Stomach (tissue), 9 donors: Measurements from ENCODE around the gene HSFX1. TPM values are rescaled to one million over a fixed set of nuclear protein-coding genes. Genes with fewer than 3 reads are reported as not detected.
A peak's percentile ranks its signal among the peaks of the same experiment; 100 is the strongest.

Source experiments
- DNase-seq, 2 donors: peaks; one replicate each; pipeline versions ENCODE4 v3.0.0 to v3.0.0-alpha.2; 2013 to 2019
- H3K27ac ChIP-seq, 5 donors: fragments of 200-600 bp in 4 of 5; sonication (generic) in 4 of 5; one replicate each; pipeline ENCODE4 v1.5.1; 2013 to 2019; ENCODE audit warnings: mild to moderate bottlenecking in 1 of 5, moderate library complexity in 1 of 5
- H3K27me3 ChIP-seq, 3 donors: fragments of 200-600 bp; sonication (generic); one replicate each; pipeline ENCODE4 v1.5.1; 2017 to 2019; ENCODE audit warnings: mixed run types in 1 of 3
- H3K36me3 ChIP-seq, 4 donors: fragments of 200-600 bp; sonication (generic); 1 replicate in 3 of 4; 2 replicates in 1 of 4; pipeline ENCODE4 v1.5.1; 2016 to 2019
- H3K4me1 ChIP-seq, 4 donors: fragments of 200-600 bp; sonication (generic); one replicate each; pipeline ENCODE4 v1.5.1; 2016 to 2019
- H3K4me3 ChIP-seq, 4 donors: fragments of 200-600 bp; sonication (generic) in 3 of 4; one replicate each; pipeline ENCODE4 v1.5.1; 2016 to 2019; ENCODE audit warnings: mild to moderate bottlenecking in 1 of 4
- H3K9me3 ChIP-seq, 4 donors: fragments of 200-600 bp; sonication (generic); one replicate each; pipeline ENCODE4 v1.5.1; 2016 to 2019
- EP300 ChIP-seq: sonication (generic); formaldehyde crosslinking; IDR thresholded peaks from one replicate; pipeline ENCODE4 v1.6.1; 2017; ENCODE audit warnings: antibody characterized with exemption
- POLR2A ChIP-seq, 4 donors: fragments of 450-650 bp; IDR thresholded peaks; one replicate each; pipeline ENCODE4 v1.6.1; 2016; ENCODE audit warnings: antibody characterized with exemption in 4 of 4, control low read depth in 2 of 4, mild to moderate bottlenecking in 1 of 4, moderate library complexity in 1 of 4
- POLR2AphosphoS5 ChIP-seq, 3 donors: sonication (generic); formaldehyde crosslinking; IDR thresholded peaks; one replicate each; pipeline ENCODE4 v1.6.1; 2016; ENCODE audit warnings: antibody characterized with exemption in 3 of 3
- WGBS, 5 donors: extraction: QIAGEN DNeasy Blood & Tissue Kit in 3 of 5; methylation state at CpG; one replicate each; pipeline versions ENCODE4 v1.1.5 to v1.1.7; 2013 to 2018; 5-methylcytosine and 5-hydroxymethylcytosine counted together
- intact Hi-C: fragments of 100-400 bp; cut with DNase I; formaldehyde crosslinking; loops from one replicate; pipeline ENCODE4 v1.15.1; 2023; ENCODE audit warnings: low total_unique reads
- polyA plus RNA-seq, 3 donors: library from polyadenylated mRNA; stranded (reverse); fragments of 200-250 nt; gene quantifications; one replicate each; pipeline ENCODE4 v1.2.3, GENCODE V29; 2013
- small RNA-seq, 4 donors: library from RNA; depleted of rRNA; stranded (forward); fragments of <200 nt; gene quantifications; one replicate each; pipeline ENCODE3, GENCODE V24; 2016
- total RNA-seq, 5 donors: library from RNA; depleted of rRNA; stranded (reverse); fragments of >200 nt; gene quantifications; one replicate each; pipeline versions ENCODE4 v1.1.0 to v1.2.3, GENCODE V29; 2014 to 2016
- TF ChIP-seq, protein P1 (sequence below), 7 experiments: fragments of 450-650 bp in 4 of 7; fragments of 200-600 bp in 3 of 7; sonication (generic) in 3 of 7; IDR thresholded peaks; one replicate each; pipeline ENCODE4 v1.5.1; 2016 to 2019; ENCODE audit warnings: antibody characterized with exemption in 7 of 7, control low read depth in 2 of 7, mild to moderate bottlenecking in 1 of 7
- donor health status: healthy with polysubstance abuse.
- donor health status: Bipolar disorder and iron deficiency.
- donor health status: healthy.

Gene HSFX1
- total and polyA plus RNA-seq, 8 donors, result 0.37 to 1.3 TPM; not detected in 6

DNA sequence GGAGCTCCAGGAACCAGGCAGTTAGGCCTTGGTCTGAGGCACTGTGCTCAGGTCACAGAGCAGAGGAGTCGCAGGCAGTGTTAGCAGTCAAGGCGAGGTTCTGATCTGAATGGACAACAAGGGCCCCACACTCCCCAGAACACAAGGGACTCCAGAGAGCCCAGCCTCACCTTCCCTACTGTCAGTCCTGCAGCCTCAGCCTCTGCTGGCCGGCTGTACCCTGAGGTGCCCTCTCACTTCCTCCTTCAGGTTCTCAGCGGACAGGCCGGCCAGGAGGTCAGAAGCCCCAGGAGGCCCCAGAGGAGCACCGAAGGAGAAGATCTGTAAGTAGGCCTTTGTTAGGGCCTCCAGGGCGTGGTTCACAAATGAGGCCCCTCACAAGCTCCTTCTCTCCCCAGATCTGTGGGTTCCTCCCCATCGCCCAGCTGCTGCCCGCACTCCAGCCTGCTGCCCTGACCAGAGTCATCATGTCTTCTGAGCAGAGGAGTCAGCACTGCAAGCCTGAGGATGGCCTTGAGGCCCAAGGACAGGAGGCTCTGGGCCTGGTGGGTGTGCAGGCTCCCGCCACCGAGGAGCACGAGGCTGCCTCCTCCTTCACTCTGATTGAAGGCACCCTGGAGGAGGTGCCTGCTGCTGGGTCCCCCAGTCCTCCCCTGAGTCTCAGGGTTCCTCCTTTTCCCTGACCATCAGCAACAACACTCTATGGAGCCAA lies 34.0 kb downstream of the HSFX1 start:
- TF ChIP-seq POLR2A (IDR thresholded peaks at IDR 0.05) (no peak), EP300 (no peak), POLR2AphosphoS5 (IDR thresholded peaks at IDR 0.05) (no peak)
- TF ChIP-seq, protein P1, sequence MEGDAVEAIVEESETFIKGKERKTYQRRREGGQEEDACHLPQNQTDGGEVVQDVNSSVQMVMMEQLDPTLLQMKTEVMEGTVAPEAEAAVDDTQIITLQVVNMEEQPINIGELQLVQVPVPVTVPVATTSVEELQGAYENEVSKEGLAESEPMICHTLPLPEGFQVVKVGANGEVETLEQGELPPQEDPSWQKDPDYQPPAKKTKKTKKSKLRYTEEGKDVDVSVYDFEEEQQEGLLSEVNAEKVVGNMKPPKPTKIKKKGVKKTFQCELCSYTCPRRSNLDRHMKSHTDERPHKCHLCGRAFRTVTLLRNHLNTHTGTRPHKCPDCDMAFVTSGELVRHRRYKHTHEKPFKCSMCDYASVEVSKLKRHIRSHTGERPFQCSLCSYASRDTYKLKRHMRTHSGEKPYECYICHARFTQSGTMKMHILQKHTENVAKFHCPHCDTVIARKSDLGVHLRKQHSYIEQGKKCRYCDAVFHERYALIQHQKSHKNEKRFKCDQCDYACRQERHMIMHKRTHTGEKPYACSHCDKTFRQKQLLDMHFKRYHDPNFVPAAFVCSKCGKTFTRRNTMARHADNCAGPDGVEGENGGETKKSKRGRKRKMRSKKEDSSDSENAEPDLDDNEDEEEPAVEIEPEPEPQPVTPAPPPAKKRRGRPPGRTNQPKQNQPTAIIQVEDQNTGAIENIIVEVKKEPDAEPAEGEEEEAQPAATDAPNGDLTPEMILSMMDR (IDR thresholded peaks at IDR 0.05), result no peak
- DNase-seq, result no peak
- Histone ChIP-seq H3K27me3 (no peaks in the 10 kb centered on the region), H3K4me3 (no peak overlapping the region), H3K36me3 (no peaks in the 10 kb centered on the region), H3K9me3 (no peaks in the 10 kb centered on the region), H3K27ac (no peak overlapping the region), H3K4me1 (no peaks in the 10 kb centered on the region)
- intact Hi-C loops, result no loop called here
- WGBS, 5 donors, result 83 to 87% (median 85%) methylated on average over 3 to 12 of the region's 12 CpGs

DNA sequence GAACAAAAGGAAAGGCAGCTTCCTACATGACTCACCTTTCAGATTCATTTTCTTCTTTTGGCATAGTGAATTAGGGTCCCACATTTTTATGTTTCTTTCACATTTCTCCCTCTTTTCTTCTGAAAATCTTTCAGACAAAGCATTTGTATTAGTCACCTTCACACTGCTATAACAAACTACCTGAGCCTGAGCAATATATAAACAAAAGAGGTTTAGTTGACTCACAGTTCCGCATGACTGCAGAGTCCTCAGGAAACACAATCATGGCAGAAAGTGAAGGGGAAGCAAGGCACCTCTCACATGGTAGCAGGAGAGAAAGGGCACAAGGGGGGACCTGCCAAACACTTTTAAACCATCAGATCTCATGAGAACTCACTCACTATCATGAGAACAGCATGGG lies 44.8 kb downstream of the HSFX1 start:
- Histone ChIP-seq H3K27me3 (no peaks in the 10 kb centered on the region), H3K9me3 (no peaks in the 10 kb centered on the region), H3K4me1 (no peaks in the 10 kb centered on the region), H3K4me3 (no peak overlapping the region), H3K36me3 (no peaks in the 10 kb centered on the region), H3K27ac (no peak overlapping the region)
- TF ChIP-seq POLR2A (IDR thresholded peaks at IDR 0.05), result no peak
- TF ChIP-seq, protein P1 (IDR thresholded peaks at IDR 0.05), result no peak
- no peak for TF ChIP-seq EP300
- TF ChIP-seq POLR2AphosphoS5 (IDR thresholded peaks at IDR 0.05), result no peak
- intact Hi-C loops, result no loop called here
- DNase-seq, result no peak
- WGBS, 5 donors, result 55 to 78% (median 67%) methylated on average over 1 of the region's 1 CpG

DNA sequence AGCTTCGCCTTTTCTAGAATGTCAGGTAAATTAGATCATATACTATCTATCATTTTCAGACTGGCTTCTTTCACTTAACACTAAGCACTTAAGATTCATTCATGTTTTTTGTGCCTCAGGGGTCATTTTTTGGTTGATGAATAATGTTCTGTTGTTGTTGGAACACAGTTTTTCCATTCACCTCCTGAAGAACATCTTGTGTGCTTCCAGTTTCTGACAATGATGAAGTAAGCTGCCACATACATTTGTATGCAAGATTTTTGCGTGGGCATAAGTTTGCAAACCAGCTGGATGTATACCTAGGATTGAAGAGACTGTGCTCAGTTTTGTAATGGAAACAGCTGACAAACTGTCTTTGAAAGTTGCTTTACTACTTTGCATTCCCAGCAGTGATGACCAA lies 45.5 kb downstream of the HSFX1 start:
- intact Hi-C loops, result no loop called here
- TF ChIP-seq EP300, result no peak
- no peak for TF ChIP-seq POLR2A (IDR thresholded peaks at IDR 0.05)
- TF ChIP-seq, protein P1 (IDR thresholded peaks at IDR 0.05), result no peak
- no peak for TF ChIP-seq POLR2AphosphoS5 (IDR thresholded peaks at IDR 0.05)
- WGBS, 5 donors, result 66 to 95% (median 79%) methylated on average over 2 of the region's 2 CpGs

DNA sequence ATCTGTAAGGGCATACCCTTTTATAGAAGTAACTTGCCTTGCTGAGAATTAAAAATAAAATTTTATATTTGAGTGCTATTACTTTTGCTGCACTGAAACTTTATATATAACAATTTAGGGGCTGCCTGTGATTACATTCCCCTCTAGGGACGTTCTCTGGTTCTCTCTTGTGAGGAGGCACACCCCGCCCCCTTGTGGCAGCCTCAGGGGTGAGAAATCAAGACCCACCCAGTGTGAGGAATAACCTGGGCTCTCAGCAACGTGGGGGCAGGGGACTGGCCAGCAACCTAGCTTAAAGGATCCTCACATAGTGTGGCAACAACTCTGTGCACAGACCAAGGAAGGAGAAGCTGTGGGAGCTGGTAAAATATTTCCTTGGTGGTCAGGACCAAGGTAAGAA lies 51.6 kb downstream of the HSFX1 start:
- peaks cover 0 to 9% (median 0%) of the 10 kb centered on the region in 3 donors for H3K27me3 ChIP-seq
- intact Hi-C loops, result no loop called here
- no peaks in the 10 kb centered on the region for H3K36me3 ChIP-seq
- no peak for TF ChIP-seq POLR2AphosphoS5 (IDR thresholded peaks at IDR 0.05)
- TF ChIP-seq, protein P1 (IDR thresholded peaks at IDR 0.05), result peak in 2 of 7 experiments; percentile 2 to 7
- peak in 1 of 2 donors; percentile 24 for DNase-seq
- no peak overlapping the region for H3K27ac ChIP-seq
- H3K4me1 ChIP-seq, result peaks cover 0 to 7% (median 4%) of the 10 kb centered on the region in 4 donors
- WGBS, 5 donors, result 0 to 6% (median 3%) methylated on average over 2 to 3 of the region's 3 CpGs
- no peaks in the 10 kb centered on the region for H3K9me3 ChIP-seq
- no peak overlapping the region for H3K4me3 ChIP-seq

More for the DNA sequence above, 45.5 kb downstream of the HSFX1 start:
- H3K4me1 ChIP-seq, result no peaks in the 10 kb centered on the region
- H3K36me3 ChIP-seq, result no peaks in the 10 kb centered on the region
- no peak overlapping the region for H3K27ac ChIP-seq
- H3K27me3 ChIP-seq, result no peaks in the 10 kb centered on the region
- H3K4me3 ChIP-seq, result no peak overlapping the region
- H3K9me3 ChIP-seq, result no peaks in the 10 kb centered on the region
- no peak for DNase-seq

Small RNA genes within 50 kb of the gene (small RNA-seq; reads per million reads assigned to genes)
- gene AC244098.1 (0 reads per million in 4 donors), gene AC244098.2 (0 reads per million in 4 donors), gene AC244098.3 (0 reads per million in 4 donors)

Other genes with a start within 250 kb of the HSFX1 start
- gene EOLA1, start 233.1 kb upstream of the HSFX1 start, total RNA-seq, result 10 to 100 TPM in 3 of 5 donors, 1 to 10 TPM in 2; 1.2 to 23.5 (median 13.4) TPM
- gene EOLA1, start 233.1 kb upstream of the HSFX1 start, polyA plus RNA-seq, result 10 to 100 TPM; 17.9 to 27.0 (median 21.5) TPM
- under 1 TPM in 1 of 5 donors, not detected in 4; 0.72 TPM for gene HSFX3, start 224.1 kb upstream of the HSFX1 start, total RNA-seq
- not detected for gene HSFX3, start 224.1 kb upstream of the HSFX1 start, polyA plus RNA-seq
- not detected for gene MAGEA9B, start 186.6 kb upstream of the HSFX1 start, total RNA-seq
- not detected for gene MAGEA9B, start 186.6 kb upstream of the HSFX1 start, polyA plus RNA-seq
- gene HSFX2, start 178.8 kb upstream of the HSFX1 start, total RNA-seq, result 1 to 10 TPM in 2 of 5 donors, under 1 TPM in 1, not detected in 2; 0.55 to 2.9 (median 1.7) TPM
- gene HSFX2, start 178.8 kb upstream of the HSFX1 start, polyA plus RNA-seq, result 1 to 10 TPM in 1 of 3 donors, under 1 TPM in 1, not detected in 1; 0.31 to 2.0 TPM
- gene TMEM185A, start 142.3 kb upstream of the HSFX1 start, total RNA-seq, result 10 to 100 TPM in 4 of 5 donors, 1 to 10 TPM in 1; 7.6 to 22.0 (median 18.7) TPM
- 10 to 100 TPM in 1 of 3 donors, 1 to 10 TPM in 2; 3.5 to 12.1 (median 9.6) TPM for gene TMEM185A, start 142.3 kb upstream of the HSFX1 start, polyA plus RNA-seq
- gene MAGEA11, start 62.0 kb upstream of the HSFX1 start, total RNA-seq, result not detected
- not detected for gene MAGEA11, start 62.0 kb upstream of the HSFX1 start, polyA plus RNA-seq
- gene MAGEA9, start 7.9 kb downstream of the HSFX1 start, total RNA-seq, result not detected
- not detected for gene MAGEA9, start 7.9 kb downstream of the HSFX1 start, polyA plus RNA-seq
- not detected for gene MAGEA8, start 107.1 kb downstream of the HSFX1 start, total RNA-seq
- not detected for gene MAGEA8, start 107.1 kb downstream of the HSFX1 start, polyA plus RNA-seq
- gene HSFX4, start 155.5 kb downstream of the HSFX1 start, total RNA-seq, result not detected
- gene HSFX4, start 155.5 kb downstream of the HSFX1 start, polyA plus RNA-seq, result not detected
- gene EOLA2, start 164.4 kb downstream of the HSFX1 start, total RNA-seq, result 100 to 1,000 TPM in 1 of 5 donors, 10 to 100 TPM in 2, 1 to 10 TPM in 2; 4.9 to 106 (median 23.7) TPM
- gene EOLA2, start 164.4 kb downstream of the HSFX1 start, polyA plus RNA-seq, result 10 to 100 TPM; 21.0 to 28.1 (median 22.0) TPM